ENCODE results near the gene ADAM23.
A peak's percentile ranks its signal among the peaks of the same experiment; 100 is the strongest.

The ADAM23 gene

GRCh38 chr2:206642075-206643025, 199.0 kb downstream of the ADAM23 start, which contains the start of gene FAM237A:
TSS of gene FAM237A (plus strand) at chr2:206642487. CDS start at chr2:206644237, 1,750 bp downstream.
- DNase-seq (ENCODE audit: low spot score) = peak; percentile 22

GRCh38 chr2:206647985-206648384, 204.7 kb downstream of the ADAM23 start:
- DNase-seq (ENCODE audit: low spot score) = no peak

GRCh38 chr2:206657087-206657486, 213.8 kb downstream of the ADAM23 start:
- no peak for DNase-seq (ENCODE audit: low spot score)

- no peak for DNase-seq (ENCODE audit: low spot score)
These were observed 221.9 kb downstream of the ADAM23 start for GRCh38 chr2:206665251-206665650.
